IPS DF 4.7 (cell line): Measurements from ENCODE around the gene CCDC158.
"Not testable (repeated sequence)": the region's sequence is repeated elsewhere in the genome, so short reads cannot be mapped to it uniquely, and the experiment has no call there.

ENCODE experiments used
- DNase-seq: peaks from one replicate; pipeline ENCODE4 v3.0.0-alpha.2; 2013; ENCODE audit warnings: low spot score; ENCODE audit errors: extremely low read depth

CCDC158 gene

GRCh38 chr4:76312457-76312856 is 108.5 kb downstream of the CCDC158 start:
- DNase-seq = no peak

DNA sequence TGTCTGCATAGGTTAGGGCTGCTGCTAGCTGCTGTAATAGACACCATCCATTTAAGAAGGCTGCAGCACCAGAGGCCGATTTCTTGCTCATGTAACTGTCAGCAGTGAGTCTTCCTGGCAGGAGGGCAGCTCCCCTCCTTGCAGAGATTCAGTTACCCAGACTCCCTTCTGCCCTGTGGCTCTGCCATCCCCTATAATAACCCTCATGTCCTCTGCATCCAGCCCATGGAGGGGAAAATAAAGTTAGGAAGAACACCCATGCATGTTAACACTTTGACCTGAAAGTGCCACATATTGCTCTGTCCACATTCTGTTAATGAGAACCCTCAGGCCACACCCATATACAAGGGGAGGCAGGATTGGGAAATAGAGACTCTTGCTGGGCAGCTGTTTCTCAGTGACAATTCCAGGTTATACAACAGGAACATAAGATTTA is 109.0 kb downstream of the CCDC158 start:
- DNase-seq = no peak

GRCh38 chr4:76310683-76311082 is 110.3 kb downstream of the CCDC158 start:
- no peak for DNase-seq

- no peak for DNase-seq
These were observed 110.9 kb downstream of the CCDC158 start for GRCh38 chr4:76309939-76310550.

GRCh38 chr4:76308548-76308947 is 112.4 kb downstream of the CCDC158 start:
- no peak for DNase-seq

GRCh38 chr4:76307660-76308014 is 113.3 kb downstream of the CCDC158 start:
- DNase-seq = no peak

- DNase-seq = no peak
These were observed 113.9 kb downstream of the CCDC158 start for GRCh38 chr4:76306882-76307659.

GRCh38 chr4:76305971-76306881 is 114.7 kb downstream of the CCDC158 start, which contains the start of gene STBD1:
TSS of gene STBD1 (plus strand) at chr4:76306733. CDS start at chr4:76306770, 37 bp downstream.
- DNase-seq = no peak

GRCh38 chr4:76305033-76305687 is 115.8 kb downstream of the CCDC158 start:
- DNase-seq = no peak

DNA sequence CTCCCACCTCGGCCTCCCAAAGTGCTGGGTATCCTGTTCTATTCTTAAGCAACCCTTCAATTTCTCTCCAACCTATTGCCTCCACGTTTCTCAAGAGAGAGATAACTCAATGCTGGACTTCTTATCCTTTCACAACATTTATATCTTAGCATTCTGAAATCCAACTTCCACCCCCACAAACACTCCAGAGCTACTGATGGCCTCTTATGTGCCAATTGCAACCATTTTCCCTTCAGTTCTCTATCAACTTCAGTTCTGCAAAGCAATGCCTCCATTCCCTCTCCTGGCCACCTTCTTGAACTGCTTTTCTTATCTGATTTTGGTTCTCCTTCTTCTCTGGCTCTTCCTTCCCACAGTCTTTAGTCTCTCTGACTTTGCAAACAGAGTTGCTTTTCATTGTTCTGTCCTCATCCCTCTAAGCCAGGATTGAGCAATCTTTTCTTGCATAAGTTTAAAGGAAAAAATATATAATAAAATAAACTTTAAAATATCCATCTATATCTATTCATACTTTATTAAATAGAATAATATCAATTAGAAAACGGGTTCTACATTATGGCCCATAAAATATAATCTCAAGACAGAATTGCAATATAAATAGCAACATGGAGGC is 118.0 kb downstream of the CCDC158 start:
- DNase-seq = no peak

- DNase-seq = no peak
These were observed 119.2 kb downstream of the CCDC158 start for GRCh38 chr4:76301775-76302162.

GRCh38 chr4:76301068-76301774 is 119.7 kb downstream of the CCDC158 start:
- DNase-seq = no peak

- DNase-seq = no peak
These were observed 120.9 kb downstream of the CCDC158 start for GRCh38 chr4:76300012-76300411.

- no peak for DNase-seq
These were observed 122.7 kb downstream of the CCDC158 start for GRCh38 chr4:76298227-76298626.

DNA sequence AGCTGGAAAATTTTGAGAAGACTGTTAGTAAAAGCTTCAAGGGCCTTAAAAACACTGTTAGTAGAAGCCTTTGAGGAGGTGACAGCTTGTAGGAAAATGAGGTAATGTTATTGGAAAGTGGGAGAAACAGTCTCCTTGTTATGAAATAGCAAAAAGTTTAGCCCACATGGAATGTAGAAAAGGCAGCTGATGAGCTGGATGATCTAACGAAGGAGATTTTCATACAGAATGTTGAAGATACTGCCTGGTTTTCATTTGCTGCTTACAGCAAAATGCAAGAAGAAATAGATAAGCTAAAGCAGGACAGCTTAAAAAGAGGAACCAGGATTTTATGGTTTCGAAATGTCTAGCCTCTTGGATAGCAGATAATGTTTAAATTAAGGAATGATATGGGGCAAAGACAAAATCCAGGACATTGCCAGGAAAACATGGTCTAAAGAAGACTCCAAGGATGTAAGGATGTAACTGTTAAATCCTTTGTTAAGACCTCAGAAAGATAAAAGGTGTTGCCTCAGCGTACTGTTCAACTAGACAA is 124.6 kb downstream of the CCDC158 start:
- DNase-seq = no peak

DNA sequence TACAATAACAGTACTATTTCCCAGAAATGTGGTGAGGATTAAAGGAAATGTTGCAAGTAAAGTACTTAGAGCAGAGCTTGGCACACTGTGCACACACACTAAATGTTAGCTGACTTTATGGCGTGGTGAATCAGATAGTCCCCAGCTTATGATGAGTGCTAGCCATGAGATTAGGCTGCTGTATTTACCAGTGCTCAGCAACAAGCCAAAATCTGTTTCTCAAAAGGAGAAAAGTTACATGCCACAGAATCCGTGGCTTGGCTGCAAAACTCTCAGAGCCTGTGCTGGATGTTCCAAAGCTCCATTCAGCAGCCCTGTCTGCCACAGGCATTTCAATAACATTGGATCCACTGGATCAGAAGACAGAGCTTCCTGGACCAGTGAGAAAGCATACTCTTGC is 127.2 kb downstream of the CCDC158 start:
- no peak for DNase-seq

DNA sequence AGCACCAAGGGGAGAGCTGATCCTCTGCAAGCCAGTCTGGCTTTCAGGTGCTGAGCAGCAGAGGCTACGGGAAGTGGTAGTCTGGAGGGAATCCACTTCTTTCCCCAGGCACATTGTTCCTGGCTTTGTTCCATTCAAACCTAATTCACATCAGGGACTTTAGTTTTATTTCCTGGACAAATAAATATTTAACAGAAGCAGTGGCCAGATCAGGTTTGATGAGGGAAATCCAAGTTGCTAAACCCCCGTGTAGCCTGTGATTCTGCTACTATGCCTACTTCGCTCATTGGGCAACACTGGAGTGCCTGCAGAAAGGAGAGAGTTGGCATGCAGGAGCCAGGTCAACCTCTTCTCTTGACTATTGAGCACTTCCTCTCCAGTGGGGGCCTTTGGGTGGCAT is 128.2 kb downstream of the CCDC158 start:
- DNase-seq = no peak

DNA sequence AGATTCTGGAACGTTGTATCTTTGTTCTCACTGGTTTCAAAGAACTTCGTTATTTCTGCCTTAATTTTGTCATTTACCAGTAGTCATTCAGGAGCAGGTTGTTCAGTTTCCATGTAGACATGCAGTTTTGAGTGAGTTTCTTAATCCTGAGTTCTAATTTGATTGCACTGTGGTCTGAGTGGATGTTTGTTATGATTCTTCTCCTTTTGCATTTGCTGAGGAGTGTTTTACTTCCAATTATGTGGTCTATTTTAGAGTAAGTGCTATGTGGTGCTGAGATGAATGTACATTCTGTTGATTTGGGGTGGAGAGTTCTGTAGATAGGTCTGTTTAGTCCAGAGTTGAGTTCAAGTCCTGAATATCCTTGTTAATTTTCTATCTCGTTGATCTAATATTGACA is 133.1 kb downstream of the CCDC158 start:
- DNase-seq = not testable (repeated sequence)

DNA sequence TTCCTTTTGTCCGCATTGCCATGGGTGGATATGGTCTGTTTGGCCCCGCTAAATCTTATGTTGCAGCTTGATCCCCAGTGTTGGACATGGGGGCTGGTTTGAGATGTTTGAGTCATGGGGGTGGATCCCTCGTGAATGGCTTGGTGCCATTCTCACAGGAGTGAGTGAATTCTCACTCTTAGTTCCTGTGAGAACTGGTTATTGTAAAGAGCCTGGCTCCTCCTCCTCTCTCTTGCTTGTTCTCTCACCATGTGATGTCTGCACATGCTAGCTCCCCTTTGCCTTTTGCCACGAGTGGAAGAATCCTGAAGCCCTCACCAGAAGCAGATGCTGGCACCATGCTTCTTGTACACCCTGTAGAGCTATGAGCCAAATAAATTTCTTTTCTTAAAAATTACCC is 137.0 kb downstream of the CCDC158 start:
- no peak for DNase-seq
